Measurements from ENCODE around the gene GPC5.

DNA sequence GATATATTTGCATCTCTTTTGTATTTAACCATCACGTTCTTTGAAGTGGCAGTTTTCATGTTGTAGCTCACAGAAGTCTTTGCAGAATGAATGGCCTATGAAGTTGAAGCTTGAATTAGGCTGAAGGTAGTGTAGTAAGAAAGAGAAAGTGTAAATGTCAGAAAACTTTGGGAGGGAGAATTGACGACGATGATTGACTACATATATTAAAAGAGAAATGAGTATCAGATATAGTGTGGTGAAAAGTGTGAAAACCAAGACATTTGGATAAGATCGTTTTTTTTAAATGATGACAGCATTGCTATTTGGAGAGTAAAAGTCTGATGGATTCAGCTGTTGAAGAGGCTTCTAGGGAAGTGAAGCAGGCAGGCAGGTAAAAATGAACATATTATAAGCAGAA lies 14.6 kb upstream of the GPC5 start:
- TF ChIP-seq, protein P1, sequence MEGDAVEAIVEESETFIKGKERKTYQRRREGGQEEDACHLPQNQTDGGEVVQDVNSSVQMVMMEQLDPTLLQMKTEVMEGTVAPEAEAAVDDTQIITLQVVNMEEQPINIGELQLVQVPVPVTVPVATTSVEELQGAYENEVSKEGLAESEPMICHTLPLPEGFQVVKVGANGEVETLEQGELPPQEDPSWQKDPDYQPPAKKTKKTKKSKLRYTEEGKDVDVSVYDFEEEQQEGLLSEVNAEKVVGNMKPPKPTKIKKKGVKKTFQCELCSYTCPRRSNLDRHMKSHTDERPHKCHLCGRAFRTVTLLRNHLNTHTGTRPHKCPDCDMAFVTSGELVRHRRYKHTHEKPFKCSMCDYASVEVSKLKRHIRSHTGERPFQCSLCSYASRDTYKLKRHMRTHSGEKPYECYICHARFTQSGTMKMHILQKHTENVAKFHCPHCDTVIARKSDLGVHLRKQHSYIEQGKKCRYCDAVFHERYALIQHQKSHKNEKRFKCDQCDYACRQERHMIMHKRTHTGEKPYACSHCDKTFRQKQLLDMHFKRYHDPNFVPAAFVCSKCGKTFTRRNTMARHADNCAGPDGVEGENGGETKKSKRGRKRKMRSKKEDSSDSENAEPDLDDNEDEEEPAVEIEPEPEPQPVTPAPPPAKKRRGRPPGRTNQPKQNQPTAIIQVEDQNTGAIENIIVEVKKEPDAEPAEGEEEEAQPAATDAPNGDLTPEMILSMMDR (IDR thresholded peaks at IDR 0.05; ENCODE audit: extremely low read depth in 1 of 2, insufficient read depth in 1 of 2, low read depth in 1 of 2, low read length in 2 of 2), result no peak
- TF ChIP-seq POLR2A (IDR thresholded peaks at IDR 0.05; ENCODE audit: low read depth, low read length) (no peak), MYC (IDR thresholded peaks at IDR 0.05; ENCODE audit: low read depth, low read length) (no peak), EZH2 (IDR thresholded peaks at IDR 0.05; ENCODE audit: borderline replicate concordance, low read depth, low read length, severe bottlenecking) (no peak), POLR2AphosphoS5 (IDR thresholded peaks at IDR 0.05; ENCODE audit: insufficient read depth, low read depth, low read length) (no peak), FOS (IDR thresholded peaks at IDR 0.05; ENCODE audit: borderline replicate concordance, insufficient read depth, low read length) (no peak), GATA2 (IDR thresholded peaks at IDR 0.05; ENCODE audit: insufficient read depth, insufficient read length, low read depth, low read length) (no peak), JUN (IDR thresholded peaks at IDR 0.05; ENCODE audit: borderline replicate concordance, insufficient read depth, insufficient read length, low read depth) (no peak)
- TF ChIP-seq, protein P2, sequence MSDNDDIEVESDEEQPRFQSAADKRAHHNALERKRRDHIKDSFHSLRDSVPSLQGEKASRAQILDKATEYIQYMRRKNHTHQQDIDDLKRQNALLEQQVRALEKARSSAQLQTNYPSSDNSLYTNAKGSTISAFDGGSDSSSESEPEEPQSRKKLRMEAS (IDR thresholded peaks at IDR 0.05; ENCODE audit: insufficient read depth, insufficient read length), result no peak

All from endothelial cell of umbilical vein (primary cell).